Neural cell (in vitro differentiated cells): Measurements from ENCODE around the gene PRKACA. TPM values are rescaled to one million over a fixed set of nuclear protein-coding genes. Genes with fewer than 3 reads are reported as not detected.

Experiments used
- H2AFZ ChIP-seq: fragments of 200-600, 300-800 bp; sonication (generic), shearing (Covaris generic); 2 replicates; pipeline ENCODE4 v1.6.0; 2014; ENCODE audit warnings: low read depth, mild to moderate bottlenecking, antibody characterized with exemption, low read length, moderate library complexity
- H3F3A ChIP-seq: fragments of 200-600 bp; shearing (Covaris generic); 2 replicates; pipeline ENCODE4 v1.6.1; 2016; ENCODE audit warnings: mild to moderate bottlenecking, moderate library complexity, mixed read lengths, antibody characterized with exemption, low read length; ENCODE audit not compliant: insufficient read depth, poor library complexity, severe bottlenecking
- H3K27ac ChIP-seq: fragments of 200-600, 300-800 bp; sonication (generic), shearing (Covaris generic); 2 replicates; pipeline ENCODE4 v1.5.1; 2014; ENCODE audit warnings: mild to moderate bottlenecking, low read length, moderate library complexity
- H3K27me3 ChIP-seq: fragments of 300-800, 200-600 bp; sonication (generic), shearing (Covaris generic); 2 replicates; pipeline ENCODE4 v1.6.0; 2014; ENCODE audit warnings: mild to moderate bottlenecking, low read depth, low read length, moderate library complexity; ENCODE audit not compliant: insufficient read depth
- H3K36me3 ChIP-seq: fragments of 300-800, 200-600 bp; sonication (generic), shearing (Covaris generic); 2 replicates; pipeline ENCODE4 v1.5.1; 2014; ENCODE audit warnings: mild to moderate bottlenecking, antibody characterized with exemption, low read length, moderate library complexity; ENCODE audit not compliant: insufficient read depth
- H3K4me2 ChIP-seq: fragments of 300-800, 200-600 bp; sonication (generic), shearing (Covaris generic); 2 replicates; pipeline ENCODE4 v1.6.0; 2014; ENCODE audit warnings: mild to moderate bottlenecking, low read length
- H3K4me3 ChIP-seq: fragments of 300-800, 200-600 bp; sonication (generic), shearing (Covaris generic); 2 replicates; pipeline ENCODE4 v1.5.1; 2014; ENCODE audit warnings: mild to moderate bottlenecking, low read length, moderate library complexity
- H3K79me2 ChIP-seq: fragments of 200-600 bp; shearing (Covaris generic); replicated peaks from 2 replicates; pipeline ENCODE4 v1.6.0; 2014; ENCODE audit warnings: mild to moderate bottlenecking, low read length, moderate library complexity; ENCODE audit not compliant: insufficient read depth
- H3K9ac ChIP-seq: fragments of 300-800, 200-600 bp; sonication (generic), shearing (Covaris generic); 2 replicates; pipeline ENCODE4 v1.6.1; 2016; ENCODE audit warnings: mild to moderate bottlenecking, low read length, mixed read lengths
- H3K9me2 ChIP-seq: fragments of 200-600 bp; shearing (Covaris generic); 2 replicates; pipeline ENCODE4 v1.6.1; 2016; ENCODE audit warnings: mild to moderate bottlenecking, low read length, mixed read lengths; ENCODE audit not compliant: insufficient read depth
- H3K9me3 ChIP-seq: fragments of 200-600, 300-800 bp; sonication (generic), shearing (Covaris generic); 2 replicates; pipeline ENCODE4 v1.6.1; 2016; ENCODE audit warnings: mild to moderate bottlenecking, mixed run types, low read length, moderate library complexity, mixed read lengths
- H4K20me1 ChIP-seq: fragments of 200-600 bp; shearing (Covaris generic); 2 replicates; pipeline ENCODE4 v1.6.1; 2016; ENCODE audit warnings: mild to moderate bottlenecking, mixed run types; ENCODE audit not compliant: insufficient read depth
- CTCF ChIP-seq: fragments of 450-650 bp; IDR thresholded peaks from 2 replicates; pipeline ENCODE4 v1.5.1; 2014; ENCODE audit warnings: antibody characterized with exemption, mild to moderate bottlenecking, moderate library complexity; ENCODE audit not compliant: poor library complexity, severe bottlenecking
- EP300 ChIP-seq: fragments of 450-650 bp; conservative IDR thresholded peaks from 2 replicates; pipeline ENCODE4 v1.6.1; 2014; ENCODE audit warnings: antibody characterized with exemption, mild to moderate bottlenecking, moderate library complexity; ENCODE audit not compliant: poor library complexity, severe bottlenecking
- EZH2 ChIP-seq: fragments of 200-600, 300-800 bp; shearing (Covaris generic), sonication (generic); IDR thresholded peaks from 2 replicates; pipeline ENCODE4 v1.6.1; 2014; ENCODE audit warnings: antibody characterized with exemption, low read length, borderline replicate concordance, mild to moderate bottlenecking; ENCODE audit not compliant: insufficient read depth, poor library complexity, severe bottlenecking
- MXI1 ChIP-seq: fragments of 450-650 bp; conservative IDR thresholded peaks from 2 replicates; pipeline ENCODE4 v1.6.1; 2014; ENCODE audit warnings: antibody characterized with exemption, mild to moderate bottlenecking; ENCODE audit not compliant: poor library complexity, severe bottlenecking
- POLR2AphosphoS5 ChIP-seq: IDR thresholded peaks from 2 replicates; pipeline ENCODE4 v1.6.1; 2012
- RAD21 ChIP-seq: fragments of 450-650 bp; conservative IDR thresholded peaks from 2 replicates; pipeline ENCODE4 v1.6.1; 2014; ENCODE audit warnings: antibody characterized with exemption, mild to moderate bottlenecking, moderate library complexity
- REST ChIP-seq: IDR thresholded peaks from 2 replicates; pipeline ENCODE4 v1.6.1; 2012; ENCODE audit warnings: borderline replicate concordance
- SMC3 ChIP-seq: fragments of 450-650 bp; conservative IDR thresholded peaks from 2 replicates; pipeline ENCODE4 v1.6.1; 2014; ENCODE audit warnings: antibody characterized with exemption, mild to moderate bottlenecking, moderate library complexity; ENCODE audit not compliant: poor library complexity
- TAF1 ChIP-seq: IDR thresholded peaks from 2 replicates; pipeline ENCODE4 v1.6.1; 2012; ENCODE audit warnings: low read depth
- polyA plus RNA-seq: library from polyadenylated mRNA; depleted of rRNA; stranded (reverse); fragments of >200 nt; gene quantifications from 2 replicates; pipeline ENCODE4 v1.2.3, GENCODE V29; 2014

PRKACA gene
- polyA plus RNA-seq, 1 donor from 2014 or later: 11.7 TPM

GRCh38 chr19:14103310-14103709 lies 14.3 kb downstream of the PRKACA start:
- H3K79me2 ChIP-seq: no peaks in the 10 kb centered on the region
- no peak overlapping the region for H3K4me3 ChIP-seq
- no peaks in the 10 kb centered on the region for H3F3A ChIP-seq
- no peak overlapping the region for H3K9ac ChIP-seq
- H2AFZ ChIP-seq: no peak overlapping the region
- no peak for TF ChIP-seq TAF1
- no peak for TF ChIP-seq EZH2
- no peak for TF ChIP-seq EP300
- TF ChIP-seq MXI1: no peak
- TF ChIP-seq POLR2AphosphoS5: no peak
- TF ChIP-seq REST: no peak
- TF ChIP-seq SMC3: no peak
- no peak for TF ChIP-seq CTCF
- TF ChIP-seq RAD21: no peak
- H4K20me1 ChIP-seq: no peaks in the 10 kb centered on the region
- no peaks in the 10 kb centered on the region for H3K27me3 ChIP-seq
- no peak overlapping the region for H3K27ac ChIP-seq
- H3K9me3 ChIP-seq: no peaks in the 10 kb centered on the region
- H3K9me2 ChIP-seq: no peaks in the 10 kb centered on the region
- H3K4me2 ChIP-seq: no peak overlapping the region
- peaks cover 6% of the 10 kb centered on the region for H3K36me3 ChIP-seq

GRCh38 chr19:14102756-14103155 lies 14.8 kb downstream of the PRKACA start:
- no peak overlapping the region for H3K4me2 ChIP-seq
- no peak for TF ChIP-seq MXI1
- TF ChIP-seq EP300: no peak
- no peak for TF ChIP-seq RAD21
- no peak for TF ChIP-seq EZH2
- no peak overlapping the region for H3K27ac ChIP-seq
- no peak overlapping the region for H3K9ac ChIP-seq
- H3F3A ChIP-seq: no peaks in the 10 kb centered on the region
- H3K79me2 ChIP-seq: no peaks in the 10 kb centered on the region
- no peaks in the 10 kb centered on the region for H3K9me3 ChIP-seq
- no peak overlapping the region for H3K4me3 ChIP-seq
- H3K9me2 ChIP-seq: no peaks in the 10 kb centered on the region
- no peaks in the 10 kb centered on the region for H4K20me1 ChIP-seq
- H2AFZ ChIP-seq: no peak overlapping the region
- H3K27me3 ChIP-seq: no peaks in the 10 kb centered on the region
- peaks cover 6% of the 10 kb centered on the region for H3K36me3 ChIP-seq
